MM.1S (cell line): ENCODE data around the gene PSMD8.

ENCODE experiments used
- CTCF ChIP-seq: fragments of 300-600 bp; sonication (generic); IDR thresholded peaks from 2 replicates; pipeline ENCODE4 v1.5.1; 2016; ENCODE audit warnings: antibody characterized with exemption, low read length, mixed read lengths
- EZH2 ChIP-seq: fragments of 300-600 bp; sonication (generic); optimal IDR thresholded peaks from 2 replicates; pipeline ENCODE3; 2017; ENCODE audit warnings: low read depth, mild to moderate bottlenecking, antibody characterized with exemption, low read length, mixed read lengths
- EZH2phosphoT487 ChIP-seq: fragments of 300-600 bp; sonication (generic); IDR thresholded peaks from 2 replicates; pipeline ENCODE4 v1.6.1; 2018; ENCODE audit warnings: antibody characterized with exemption, low read length

DNA sequence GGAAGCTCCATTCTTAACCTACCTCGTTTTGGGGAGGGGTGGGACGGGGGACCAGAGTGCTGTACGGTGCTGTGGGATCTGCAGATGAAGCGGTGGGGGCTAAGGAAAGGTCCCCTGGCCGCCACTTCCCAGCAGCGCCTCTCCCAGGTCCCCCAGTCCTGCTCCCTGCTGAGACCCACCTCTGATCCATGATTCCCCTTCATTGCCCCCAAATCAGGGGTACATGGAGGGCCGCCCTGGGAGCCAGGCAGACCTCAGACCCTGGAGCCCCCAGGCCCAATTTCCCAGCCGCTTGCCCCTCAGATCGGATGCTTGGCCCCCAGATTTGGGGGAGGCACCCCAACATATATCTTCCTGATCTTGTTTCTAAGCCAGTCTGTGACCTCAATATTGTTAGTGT lies 24.7 kb downstream of the PSMD8 start:
- no peak for TF ChIP-seq CTCF
- no peak for TF ChIP-seq EZH2
- no peak for TF ChIP-seq EZH2phosphoT487
